ENCODE data around the gene MAGI3. TPM values are rescaled to one million over a fixed set of nuclear protein-coding genes. Genes with fewer than 3 reads are reported as not detected.

The MAGI3 gene
- total RNA-seq, 1 donor = 7.2 TPM

GRCh38 chr1:113545626-113546025 lies 155.3 kb downstream of the MAGI3 start:
- H3K9me3 ChIP-seq (ENCODE audit: low read depth, low read length) = no peaks in the 10 kb centered on the region
- no peak for DNase-seq (ENCODE audit: insufficient read length, low spot score, missing footprints)

GRCh38 chr1:113551728-113552127 lies 161.4 kb downstream of the MAGI3 start:
- Histone ChIP-seq H3K36me3 (ENCODE audit: insufficient read depth, low read length) (no peaks in the 10 kb centered on the region), H2AFZ (ENCODE audit: low read length) (no peak overlapping the region), H3K4me1 (ENCODE audit: insufficient read depth, low read length) (peaks cover 8% of the 10 kb centered on the region), H3K4me2 (ENCODE audit: insufficient read depth, low read length) (peak overlapping the region; percentile 10), H3K27me3 (ENCODE audit: insufficient read depth, low read length) (no peaks in the 10 kb centered on the region), H3K79me2 (ENCODE audit: insufficient read depth, low read length) (no peaks in the 10 kb centered on the region), H3K27ac (ENCODE audit: low read depth, low read length) (peak overlapping the region; percentile 11), H3K9me3 (ENCODE audit: low read depth, low read length) (no peaks in the 10 kb centered on the region), H3K4me3 (ENCODE audit: insufficient read depth, low read length) (no peak overlapping the region), H4K20me1 (ENCODE audit: insufficient read depth, low read length) (no peaks in the 10 kb centered on the region)
- TF ChIP-seq, protein P1, sequence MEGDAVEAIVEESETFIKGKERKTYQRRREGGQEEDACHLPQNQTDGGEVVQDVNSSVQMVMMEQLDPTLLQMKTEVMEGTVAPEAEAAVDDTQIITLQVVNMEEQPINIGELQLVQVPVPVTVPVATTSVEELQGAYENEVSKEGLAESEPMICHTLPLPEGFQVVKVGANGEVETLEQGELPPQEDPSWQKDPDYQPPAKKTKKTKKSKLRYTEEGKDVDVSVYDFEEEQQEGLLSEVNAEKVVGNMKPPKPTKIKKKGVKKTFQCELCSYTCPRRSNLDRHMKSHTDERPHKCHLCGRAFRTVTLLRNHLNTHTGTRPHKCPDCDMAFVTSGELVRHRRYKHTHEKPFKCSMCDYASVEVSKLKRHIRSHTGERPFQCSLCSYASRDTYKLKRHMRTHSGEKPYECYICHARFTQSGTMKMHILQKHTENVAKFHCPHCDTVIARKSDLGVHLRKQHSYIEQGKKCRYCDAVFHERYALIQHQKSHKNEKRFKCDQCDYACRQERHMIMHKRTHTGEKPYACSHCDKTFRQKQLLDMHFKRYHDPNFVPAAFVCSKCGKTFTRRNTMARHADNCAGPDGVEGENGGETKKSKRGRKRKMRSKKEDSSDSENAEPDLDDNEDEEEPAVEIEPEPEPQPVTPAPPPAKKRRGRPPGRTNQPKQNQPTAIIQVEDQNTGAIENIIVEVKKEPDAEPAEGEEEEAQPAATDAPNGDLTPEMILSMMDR (IDR thresholded peaks at IDR 0.05; ENCODE audit: extremely low read depth, low read depth, low read length) = no peak
- DNase-seq (ENCODE audit: insufficient read length, low spot score, missing footprints) = peak; percentile 14

More at GRCh38 chr1:113545626-113546025, 155.3 kb downstream of the MAGI3 start:
- no peak overlapping the region for H3K27ac ChIP-seq (ENCODE audit: low read depth, low read length)
- H4K20me1 ChIP-seq (ENCODE audit: insufficient read depth, low read length) = no peaks in the 10 kb centered on the region
- H3K4me2 ChIP-seq (ENCODE audit: insufficient read depth, low read length) = no peak overlapping the region
- no peak overlapping the region for H2AFZ ChIP-seq (ENCODE audit: low read length)
- peaks cover 13% of the 10 kb centered on the region for H3K4me1 ChIP-seq (ENCODE audit: insufficient read depth, low read length)
- H3K36me3 ChIP-seq (ENCODE audit: insufficient read depth, low read length) = no peaks in the 10 kb centered on the region
- no peaks in the 10 kb centered on the region for H3K27me3 ChIP-seq (ENCODE audit: insufficient read depth, low read length)
- H3K79me2 ChIP-seq (ENCODE audit: insufficient read depth, low read length) = peaks cover 3% of the 10 kb centered on the region
- TF ChIP-seq, protein P1 (IDR thresholded peaks at IDR 0.05; ENCODE audit: extremely low read depth, low read depth, low read length) = no peak
- H3K4me3 ChIP-seq (ENCODE audit: insufficient read depth, low read length) = no peak overlapping the region

DNA sequence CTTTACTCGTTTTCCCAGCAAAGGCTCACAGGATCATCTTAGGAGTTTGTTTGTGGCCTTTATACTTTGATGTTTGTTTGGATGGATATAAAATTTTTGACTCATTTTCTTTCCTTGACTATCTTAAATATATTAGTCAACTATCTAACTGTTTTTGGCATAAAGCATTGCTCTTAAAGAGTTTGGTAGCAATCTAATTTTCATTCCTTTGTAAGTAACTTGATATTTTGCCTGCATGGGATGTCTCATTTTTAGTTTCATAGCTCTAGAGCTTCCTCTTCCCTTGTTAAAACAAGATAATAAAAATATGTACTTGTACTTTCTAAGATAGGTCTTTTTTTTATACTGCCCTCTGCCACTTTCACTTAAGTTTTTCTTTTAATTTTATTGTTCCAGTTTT lies 161.9 kb downstream of the MAGI3 start:
- TF ChIP-seq, protein P1 (IDR thresholded peaks at IDR 0.05; ENCODE audit: extremely low read depth, low read depth, low read length) = no peak
- DNase-seq (ENCODE audit: insufficient read length, low spot score, missing footprints) = peak; percentile 53
- Histone ChIP-seq H3K79me2 (ENCODE audit: insufficient read depth, low read length) (no peaks in the 10 kb centered on the region), H3K9me3 (ENCODE audit: low read depth, low read length) (no peaks in the 10 kb centered on the region), H3K4me1 (ENCODE audit: insufficient read depth, low read length) (peaks cover 8% of the 10 kb centered on the region), H4K20me1 (ENCODE audit: insufficient read depth, low read length) (no peaks in the 10 kb centered on the region), H3K27me3 (ENCODE audit: insufficient read depth, low read length) (no peaks in the 10 kb centered on the region), H2AFZ (ENCODE audit: low read length) (no peak overlapping the region), H3K4me2 (ENCODE audit: insufficient read depth, low read length) (peak overlapping the region; percentile 10), H3K27ac (ENCODE audit: low read depth, low read length) (peak overlapping the region; percentile 11), H3K36me3 (ENCODE audit: insufficient read depth, low read length) (no peaks in the 10 kb centered on the region), H3K4me3 (ENCODE audit: insufficient read depth, low read length) (no peak overlapping the region)

DNA sequence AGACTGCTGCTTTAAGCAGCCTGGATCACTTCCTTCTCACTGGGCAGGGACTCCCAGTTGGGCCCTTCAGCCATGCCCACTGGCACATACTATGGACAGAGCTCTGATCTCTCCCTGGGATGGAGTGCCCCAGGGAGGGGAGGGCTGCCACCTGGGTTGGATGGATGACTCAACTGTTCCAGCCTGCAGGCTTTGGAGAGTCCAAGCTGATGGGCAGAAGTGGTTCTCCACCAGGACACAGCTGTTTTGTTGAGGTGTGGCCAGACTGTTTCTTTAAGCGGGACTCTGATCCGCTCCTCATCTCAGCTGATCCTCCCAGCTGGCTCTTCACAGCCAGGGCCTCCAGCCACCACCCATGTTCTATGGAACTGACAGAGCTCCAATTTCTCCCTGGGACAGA lies 166.9 kb downstream of the MAGI3 start:
- Histone ChIP-seq H4K20me1 (ENCODE audit: insufficient read depth, low read length) (no peaks in the 10 kb centered on the region), H3K4me1 (ENCODE audit: insufficient read depth, low read length) (peaks cover 3% of the 10 kb centered on the region), H3K27ac (ENCODE audit: low read depth, low read length) (no peak overlapping the region), H3K4me2 (ENCODE audit: insufficient read depth, low read length) (no peak overlapping the region), H3K36me3 (ENCODE audit: insufficient read depth, low read length) (no peaks in the 10 kb centered on the region), H2AFZ (ENCODE audit: low read length) (no peak overlapping the region), H3K27me3 (ENCODE audit: insufficient read depth, low read length) (no peaks in the 10 kb centered on the region), H3K79me2 (ENCODE audit: insufficient read depth, low read length) (no peaks in the 10 kb centered on the region), H3K9me3 (ENCODE audit: low read depth, low read length) (no peaks in the 10 kb centered on the region), H3K4me3 (ENCODE audit: insufficient read depth, low read length) (no peak overlapping the region)
- TF ChIP-seq, protein P1 (IDR thresholded peaks at IDR 0.05; ENCODE audit: extremely low read depth, low read depth, low read length) = no peak
- DNase-seq (ENCODE audit: insufficient read length, low spot score, missing footprints) = no peak

All from osteoblast (primary cell).